ENCODE measurements around the gene MAP7D1.
A peak's percentile ranks its signal among the peaks of the same experiment; 100 is the strongest.

Gene MAP7D1

GRCh38 chr1:36155408-36156328 is at the start of gene MAP7D1:
Gene MAP7D1 (plus strand): TSS chr1:36156160. CDS start chr1:36156418, 258 bp downstream.
- Histone ChIP-seq H3K4me1 (ENCODE audit: insufficient read depth, low read length) (peaks cover 24% of the 10 kb centered on the region; the same call in 1 of the 2 replicates), H3K9ac (ENCODE audit: low read depth, low read length) (peak within 1 kb of the TSS; percentile 91), H3K36me3 (ENCODE audit: insufficient read depth, low read length) (no peaks in the 10 kb centered on the region), H3K9me3 (ENCODE audit: control insufficient read depth, insufficient read depth, low read length) (no peaks in the 10 kb centered on the region)

- H3K36me3 ChIP-seq (ENCODE audit: insufficient read depth, low read length): no peaks in the 10 kb centered on the region
- no peak overlapping the region for H3K9ac ChIP-seq (ENCODE audit: low read depth, low read length)
- no peaks in the 10 kb centered on the region; the same call in 1 of the 2 replicates for H3K4me1 ChIP-seq (ENCODE audit: insufficient read depth, low read length)
These were observed 49.7 kb upstream of the MAP7D1 start for GRCh38 chr1:36106269-36106668.

GRCh38 chr1:36107394-36107793 is 48.6 kb upstream of the MAP7D1 start:
- no peaks in the 10 kb centered on the region for H3K9me3 ChIP-seq (ENCODE audit: control insufficient read depth, insufficient read depth, low read length)
- no peak overlapping the region for H3K9ac ChIP-seq (ENCODE audit: low read depth, low read length)
- H3K36me3 ChIP-seq (ENCODE audit: insufficient read depth, low read length): no peaks in the 10 kb centered on the region
- no peaks in the 10 kb centered on the region; the same call in 1 of the 2 replicates for H3K4me1 ChIP-seq (ENCODE audit: insufficient read depth, low read length)

More at GRCh38 chr1:36106269-36106668, 49.7 kb upstream of the MAP7D1 start:
- H3K9me3 ChIP-seq (ENCODE audit: control insufficient read depth, insufficient read depth, low read length): no peaks in the 10 kb centered on the region

- Histone ChIP-seq H3K4me1 (ENCODE audit: insufficient read depth, low read length) (no peaks in the 10 kb centered on the region; the same call in 1 of the 2 replicates), H3K9ac (ENCODE audit: low read depth, low read length) (no peak overlapping the region), H3K36me3 (ENCODE audit: insufficient read depth, low read length) (no peaks in the 10 kb centered on the region), H3K9me3 (ENCODE audit: control insufficient read depth, insufficient read depth, low read length) (no peaks in the 10 kb centered on the region)
These were observed 47.6 kb upstream of the MAP7D1 start for GRCh38 chr1:36108314-36108713.

GRCh38 chr1:36109041-36109679 is 46.8 kb upstream of the MAP7D1 start:
- Histone ChIP-seq H3K4me1 (ENCODE audit: insufficient read depth, low read length) (no peaks in the 10 kb centered on the region; the same call in 1 of the 2 replicates), H3K36me3 (ENCODE audit: insufficient read depth, low read length) (no peaks in the 10 kb centered on the region), H3K9ac (ENCODE audit: low read depth, low read length) (no peak overlapping the region), H3K9me3 (ENCODE audit: control insufficient read depth, insufficient read depth, low read length) (no peaks in the 10 kb centered on the region)

- Histone ChIP-seq H3K4me1 (ENCODE audit: insufficient read depth, low read length) (peaks cover 6% of the 10 kb centered on the region), H3K36me3 (ENCODE audit: insufficient read depth, low read length) (no peaks in the 10 kb centered on the region), H3K9me3 (ENCODE audit: control insufficient read depth, insufficient read depth, low read length) (no peaks in the 10 kb centered on the region), H3K9ac (ENCODE audit: low read depth, low read length) (no peak overlapping the region)
These were observed 44.8 kb upstream of the MAP7D1 start for GRCh38 chr1:36111151-36111550.

GRCh38 chr1:36112823-36113222 is 43.1 kb upstream of the MAP7D1 start:
- Histone ChIP-seq H3K9me3 (ENCODE audit: control insufficient read depth, insufficient read depth, low read length) (no peaks in the 10 kb centered on the region), H3K4me1 (ENCODE audit: insufficient read depth, low read length) (peaks cover 6% of the 10 kb centered on the region), H3K36me3 (ENCODE audit: insufficient read depth, low read length) (no peaks in the 10 kb centered on the region), H3K9ac (ENCODE audit: low read depth, low read length) (no peak overlapping the region)

GRCh38 chr1:36114371-36114770 is 41.6 kb upstream of the MAP7D1 start:
- Histone ChIP-seq H3K4me1 (ENCODE audit: insufficient read depth, low read length) (peaks cover 6% of the 10 kb centered on the region), H3K9ac (ENCODE audit: low read depth, low read length) (no peak overlapping the region)

GRCh38 chr1:36115200-36115669 is 40.7 kb upstream of the MAP7D1 start:
- H3K36me3 ChIP-seq (ENCODE audit: insufficient read depth, low read length): no peaks in the 10 kb centered on the region
- peaks cover 6% of the 10 kb centered on the region for H3K4me1 ChIP-seq (ENCODE audit: insufficient read depth, low read length)
- H3K9ac ChIP-seq (ENCODE audit: low read depth, low read length): no peak overlapping the region
- no peaks in the 10 kb centered on the region for H3K9me3 ChIP-seq (ENCODE audit: control insufficient read depth, insufficient read depth, low read length)

More at GRCh38 chr1:36114371-36114770, 41.6 kb upstream of the MAP7D1 start:
- H3K9me3 ChIP-seq (ENCODE audit: control insufficient read depth, insufficient read depth, low read length): no peaks in the 10 kb centered on the region
- no peaks in the 10 kb centered on the region for H3K36me3 ChIP-seq (ENCODE audit: insufficient read depth, low read length)

- H3K4me1 ChIP-seq (ENCODE audit: insufficient read depth, low read length): peaks cover 6% of the 10 kb centered on the region
- H3K9me3 ChIP-seq (ENCODE audit: control insufficient read depth, insufficient read depth, low read length): no peaks in the 10 kb centered on the region
- no peaks in the 10 kb centered on the region for H3K36me3 ChIP-seq (ENCODE audit: insufficient read depth, low read length)
- no peak overlapping the region for H3K9ac ChIP-seq (ENCODE audit: low read depth, low read length)
These were observed 40.0 kb upstream of the MAP7D1 start for GRCh38 chr1:36115931-36116330.

GRCh38 chr1:36116901-36117300 is 39.1 kb upstream of the MAP7D1 start:
- H3K9ac ChIP-seq (ENCODE audit: low read depth, low read length): no peak overlapping the region
- H3K4me1 ChIP-seq (ENCODE audit: insufficient read depth, low read length): peaks cover 6% of the 10 kb centered on the region

GRCh38 chr1:36118447-36119204 is 37.3 kb upstream of the MAP7D1 start:
- no peaks in the 10 kb centered on the region for H3K36me3 ChIP-seq (ENCODE audit: insufficient read depth, low read length)
- H3K4me1 ChIP-seq (ENCODE audit: insufficient read depth, low read length): peaks cover 6% of the 10 kb centered on the region
- no peak overlapping the region for H3K9ac ChIP-seq (ENCODE audit: low read depth, low read length)

More at GRCh38 chr1:36116901-36117300, 39.1 kb upstream of the MAP7D1 start:
- H3K9me3 ChIP-seq (ENCODE audit: control insufficient read depth, insufficient read depth, low read length): no peaks in the 10 kb centered on the region
- no peaks in the 10 kb centered on the region for H3K36me3 ChIP-seq (ENCODE audit: insufficient read depth, low read length)

GRCh38 chr1:36119456-36119855 is 36.5 kb upstream of the MAP7D1 start:
- Histone ChIP-seq H3K4me1 (ENCODE audit: insufficient read depth, low read length) (peaks cover 6% of the 10 kb centered on the region), H3K36me3 (ENCODE audit: insufficient read depth, low read length) (no peaks in the 10 kb centered on the region), H3K9ac (ENCODE audit: low read depth, low read length) (no peak overlapping the region), H3K9me3 (ENCODE audit: control insufficient read depth, insufficient read depth, low read length) (no peaks in the 10 kb centered on the region)

More at GRCh38 chr1:36118447-36119204, 37.3 kb upstream of the MAP7D1 start:
- H3K9me3 ChIP-seq (ENCODE audit: control insufficient read depth, insufficient read depth, low read length): no peaks in the 10 kb centered on the region

Measured in ES-I3 (cell line).